Right lobe of liver (tissue), 6 donors: ENCODE data around the gene SHQ1. TPM values are rescaled to one million over a fixed set of nuclear protein-coding genes. Genes with fewer than 3 reads are reported as not detected.

Experiments used
- ATAC-seq, 4 donors: fragments of 200-7000 bp; cut with Tn5 transposase; one replicate each; pipeline ENCODE4 v1.9.1; 2020; ENCODE audit warnings: mild to moderate bottlenecking in 4 of 4, moderate library complexity in 4 of 4
- DNase-seq, 3 donors: peaks; one replicate each; pipeline ENCODE4 v3.0.0-alpha.2; 2020
- H3K27ac ChIP-seq, 3 donors: fragments of 200-600 bp; one replicate each; pipeline ENCODE4 v1.8.0; 2022
- H3K27me3 ChIP-seq, 2 donors: fragments of 200-600 bp; one replicate each; pipeline ENCODE4 v1.8.0; 2022
- H3K36me3 ChIP-seq, 4 donors: fragments of 200-600 bp; sonication (generic) in 1 of 4; one replicate each; pipeline versions ENCODE4 v1.5.1 to v1.8.0; 2017 to 2022; ENCODE audit warnings: control low read depth in 1 of 4
- H3K4me1 ChIP-seq, 4 donors: fragments of 200-600 bp; sonication (generic) in 1 of 4; one replicate each; pipeline versions ENCODE4 v1.5.1 to v1.8.0; 2017 to 2022; ENCODE audit warnings: control low read depth in 1 of 4
- H3K4me3 ChIP-seq, 3 donors: fragments of 200-600 bp; one replicate each; pipeline ENCODE4 v1.8.0; 2022
- H3K9me3 ChIP-seq, 4 donors: fragments of 200-600 bp; sonication (generic) in 1 of 4; one replicate each; pipeline versions ENCODE4 v1.5.1 to v1.8.0; 2017 to 2022; ENCODE audit warnings: control low read depth in 1 of 4
- POLR2A ChIP-seq: fragments of 450-650 bp; IDR thresholded peaks from one replicate; pipeline ENCODE4 v1.6.1; 2017; ENCODE audit warnings: antibody characterized with exemption, mild to moderate bottlenecking
- WGBS: methylation state at CpG from one replicate; pipeline ENCODE4 v1.1.6; 2018; ENCODE audit warnings: low coverage, low lambda C conversion rate; ENCODE audit not compliant: insufficient coverage; ENCODE audit errors: missing lambda C conversion rate; 5-methylcytosine and 5-hydroxymethylcytosine counted together
- intact Hi-C, 2 donors: fragments of 100-400 bp; cut with DNase I; formaldehyde crosslinking; loops; one replicate each; pipeline versions ENCODE4 v1.11.2 to v1.14.1; 2022
- total RNA-seq, 6 experiments: library from RNA; depleted of rRNA in 2 of 6; stranded (reverse); fragments of >200 nt in 2 of 6; fragmentation: NEBNext Ultra II Directional in 3 of 6; extraction: Animal tissue kit (Norgen Biotek cat#: 25700) in 3 of 6; gene quantifications; one replicate each; pipeline versions ENCODE4 v1.1.0 to v1.2.4, GENCODE V29; 2016 to 2023
- TF ChIP-seq, protein P1 (sequence below), 4 donors: fragments of 200-600 bp in 3 of 4; fragments of 450-650 bp in 1 of 4; IDR thresholded peaks; one replicate each; pipeline versions ENCODE4 v1.5.1 to v1.8.0; 2016 to 2022; ENCODE audit warnings: antibody characterized with exemption in 4 of 4, mild to moderate bottlenecking in 2 of 4
- donor health status: DM: no; HTN: yes; CAD: no.
- donor health status: DM: no; HTN: no; CAD: no.
- donor health status: DM: no; HTN: no; CAD: no.
- donor health status: DM: no; HTN: yes; CAD: no.
- donor health status: DM: no; HTN: yes; CAD: no.

SHQ1 gene
- total RNA-seq, 6 experiments from 2014 or later, result 5.1 to 9.9 (median 7.9) TPM

DNA sequence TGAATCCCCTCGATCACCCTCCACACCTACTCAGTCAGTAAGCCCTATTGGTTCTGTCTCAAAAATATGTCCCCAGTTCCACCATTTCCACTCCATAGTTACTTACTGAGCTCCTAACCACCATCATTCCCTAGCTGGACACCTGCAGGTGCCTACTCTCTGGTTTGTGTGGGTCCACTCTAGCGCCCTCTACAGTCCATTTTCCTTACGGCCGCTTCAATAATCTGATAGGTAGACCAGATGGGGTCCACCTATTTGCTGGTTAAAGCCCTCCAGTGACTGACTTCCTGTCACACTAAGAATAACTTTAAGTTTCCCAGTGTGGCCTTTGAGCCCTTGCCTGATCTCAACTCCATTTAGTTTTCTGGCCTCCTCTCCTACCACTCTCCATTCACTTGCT is 44.6 kb upstream of the SHQ1 start:
- H3K27ac ChIP-seq, result no peak overlapping the region
- DNase-seq (no peak), ATAC-seq (no peak)
- H3K27me3 ChIP-seq, result no peaks in the 10 kb centered on the region
- no peaks in the 10 kb centered on the region for H3K9me3 ChIP-seq
- no peaks in the 10 kb centered on the region for H3K4me1 ChIP-seq
- TF ChIP-seq, protein P1, sequence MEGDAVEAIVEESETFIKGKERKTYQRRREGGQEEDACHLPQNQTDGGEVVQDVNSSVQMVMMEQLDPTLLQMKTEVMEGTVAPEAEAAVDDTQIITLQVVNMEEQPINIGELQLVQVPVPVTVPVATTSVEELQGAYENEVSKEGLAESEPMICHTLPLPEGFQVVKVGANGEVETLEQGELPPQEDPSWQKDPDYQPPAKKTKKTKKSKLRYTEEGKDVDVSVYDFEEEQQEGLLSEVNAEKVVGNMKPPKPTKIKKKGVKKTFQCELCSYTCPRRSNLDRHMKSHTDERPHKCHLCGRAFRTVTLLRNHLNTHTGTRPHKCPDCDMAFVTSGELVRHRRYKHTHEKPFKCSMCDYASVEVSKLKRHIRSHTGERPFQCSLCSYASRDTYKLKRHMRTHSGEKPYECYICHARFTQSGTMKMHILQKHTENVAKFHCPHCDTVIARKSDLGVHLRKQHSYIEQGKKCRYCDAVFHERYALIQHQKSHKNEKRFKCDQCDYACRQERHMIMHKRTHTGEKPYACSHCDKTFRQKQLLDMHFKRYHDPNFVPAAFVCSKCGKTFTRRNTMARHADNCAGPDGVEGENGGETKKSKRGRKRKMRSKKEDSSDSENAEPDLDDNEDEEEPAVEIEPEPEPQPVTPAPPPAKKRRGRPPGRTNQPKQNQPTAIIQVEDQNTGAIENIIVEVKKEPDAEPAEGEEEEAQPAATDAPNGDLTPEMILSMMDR (IDR thresholded peaks at IDR 0.05), result no peak
- TF ChIP-seq POLR2A, result no peak
- WGBS, result 51% methylated on average over 4 of the region's 4 CpGs
- H3K36me3 ChIP-seq, result no peaks in the 10 kb centered on the region
- intact Hi-C loops, result no loop called here
- no peak overlapping the region for H3K4me3 ChIP-seq

DNA sequence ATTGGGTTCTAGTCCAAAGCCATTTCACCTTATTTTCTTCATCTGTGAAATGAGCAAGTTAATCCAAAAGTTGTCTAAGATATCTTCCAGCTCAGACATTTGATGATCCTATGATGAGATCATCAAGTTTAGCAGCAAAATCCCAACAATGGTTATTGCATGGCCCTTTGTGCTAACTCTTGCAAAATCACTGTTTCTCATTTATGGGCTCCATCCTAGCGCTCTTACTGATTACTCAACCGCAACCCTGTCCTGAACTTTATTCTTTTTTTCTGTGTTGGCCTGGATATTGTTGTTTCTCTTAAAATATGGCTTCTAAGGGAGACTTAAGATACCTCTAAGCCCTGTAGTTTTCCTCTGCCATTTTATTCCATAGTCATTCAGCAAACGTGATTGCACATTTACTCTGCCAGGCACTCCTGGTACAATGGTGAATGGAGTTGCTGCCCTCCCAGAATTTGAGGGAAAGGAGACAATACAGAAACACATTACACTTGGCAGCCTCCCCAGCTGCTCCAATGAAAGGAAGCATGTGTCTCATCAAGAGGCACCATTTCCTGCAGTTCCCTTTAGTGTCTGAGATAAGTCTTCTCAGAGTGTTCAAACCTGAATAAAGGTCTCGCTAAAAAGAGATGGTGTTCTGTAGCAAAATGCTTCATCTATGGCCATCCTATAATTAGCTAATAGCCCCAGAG is 44.0 kb upstream of the SHQ1 start:
- no peak overlapping the region for H3K27ac ChIP-seq
- H3K9me3 ChIP-seq, result no peaks in the 10 kb centered on the region
- no peak for TF ChIP-seq POLR2A
- TF ChIP-seq, protein P1 (IDR thresholded peaks at IDR 0.05), result no peak
- ATAC-seq, result peak in 2 of 4 donors; percentile 35 to 71
- DNase-seq, result peak in 1 of 3 donors; percentile 19
- intact Hi-C loops, result no loop called here
- H3K36me3 ChIP-seq, result no peaks in the 10 kb centered on the region
- H3K4me1 ChIP-seq, result peaks cover 0 to 4% (median 2%) of the 10 kb centered on the region in 4 donors
- no peaks in the 10 kb centered on the region for H3K27me3 ChIP-seq
- no peak overlapping the region for H3K4me3 ChIP-seq
- 27% methylated on average over 4 of the region's 4 CpGs for WGBS

DNA sequence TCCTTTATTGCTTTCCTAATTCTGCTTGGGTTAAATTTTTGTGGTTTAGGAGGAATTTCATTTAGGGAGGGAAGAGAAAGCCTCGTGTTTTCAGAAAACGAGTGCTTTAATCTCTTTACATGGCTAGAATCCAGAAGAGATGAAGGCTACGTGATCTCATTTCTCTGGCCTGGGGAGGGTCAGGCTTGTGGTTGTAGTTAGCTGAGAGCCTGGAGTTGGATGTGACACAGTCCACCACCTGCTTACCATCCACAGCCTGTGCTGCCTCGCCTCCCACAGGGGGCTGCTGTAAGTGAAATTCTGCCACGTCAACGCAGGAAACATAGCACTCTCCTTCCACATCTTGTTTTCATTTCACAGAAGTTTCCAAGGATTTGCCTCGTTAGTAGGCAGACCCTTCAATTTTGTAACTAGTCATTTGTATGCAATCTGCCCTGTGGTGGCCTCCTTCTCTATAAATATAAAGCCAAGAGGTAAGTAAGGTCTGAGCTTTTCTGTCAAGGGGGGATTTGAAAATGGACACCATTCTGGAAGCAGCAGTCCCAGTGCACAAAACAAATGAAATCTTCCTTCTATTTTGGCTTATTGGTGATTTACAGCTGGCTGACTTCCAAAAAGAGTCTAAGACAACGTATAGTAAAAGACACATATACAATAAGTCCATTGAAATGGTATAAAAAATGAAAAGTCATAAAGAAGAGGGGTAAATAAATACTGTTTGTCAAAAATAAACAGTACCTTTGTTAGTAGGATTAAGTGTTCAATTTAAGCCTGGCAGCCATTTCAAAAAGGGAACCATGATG is 43.0 kb upstream of the SHQ1 start:
- no peak for ATAC-seq
- Histone ChIP-seq H3K27ac (no peak overlapping the region), H3K27me3 (peaks cover 0 to 8% of the 10 kb centered on the region in 2 donors), H3K4me3 (no peak overlapping the region), H3K9me3 (no peaks in the 10 kb centered on the region), H3K36me3 (no peaks in the 10 kb centered on the region), H3K4me1 (peaks cover 0 to 4% (median 2%) of the 10 kb centered on the region in 4 donors)
- TF ChIP-seq, protein P1 (IDR thresholded peaks at IDR 0.05), result no peak
- no peak for TF ChIP-seq POLR2A
- DNase-seq, result no peak
- 45% methylated on average over 8 of the region's 8 CpGs for WGBS
- intact Hi-C loops, result no loop called here

DNA sequence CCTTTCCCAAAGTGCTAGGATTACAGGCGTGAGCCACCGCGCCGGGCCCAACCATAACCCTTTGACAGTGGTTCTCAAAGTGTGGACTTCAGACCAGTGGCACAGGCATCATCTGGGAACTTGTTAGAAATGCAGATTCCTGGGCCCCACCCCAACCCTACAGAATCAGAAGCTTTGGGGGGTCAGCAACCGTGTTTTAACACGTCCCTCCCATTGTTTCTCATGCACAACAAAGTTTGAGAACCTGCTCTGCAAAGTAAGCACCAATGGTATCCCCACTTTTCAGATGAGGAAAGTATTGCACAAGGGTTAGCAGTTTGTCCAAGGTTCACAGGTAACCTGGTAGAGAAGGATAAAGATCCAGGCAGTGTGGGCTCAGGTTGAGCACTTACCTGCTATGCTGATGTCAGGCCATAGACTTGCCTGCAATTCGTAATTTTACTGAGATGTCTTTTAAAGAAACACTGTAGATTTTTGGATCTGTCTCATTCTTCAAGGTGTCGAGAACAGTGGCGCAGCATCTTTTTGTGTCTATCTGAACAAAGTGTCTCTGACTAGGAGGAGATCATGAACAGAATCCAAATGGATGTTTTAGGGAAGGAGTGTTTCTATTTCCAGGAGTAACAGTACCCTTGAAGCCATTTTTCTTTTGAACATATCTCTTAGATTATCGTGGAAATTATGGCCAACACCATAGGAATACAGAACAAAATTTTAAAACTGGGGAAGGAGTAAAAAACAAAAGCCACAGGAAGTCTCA is 42.1 kb upstream of the SHQ1 start:
- TF ChIP-seq, protein P1 (IDR thresholded peaks at IDR 0.05), result no peak
- TF ChIP-seq POLR2A, result no peak
- DNase-seq (no peak), ATAC-seq (no peak)
- intact Hi-C loops, result no loop called here
- no peaks in the 10 kb centered on the region for H3K36me3 ChIP-seq
- no peak overlapping the region for H3K4me3 ChIP-seq
- peaks cover 0 to 10% of the 10 kb centered on the region in 2 donors for H3K27me3 ChIP-seq
- WGBS, result 79% methylated on average over 7 of the region's 10 CpGs
- H3K27ac ChIP-seq, result no peak overlapping the region
- no peaks in the 10 kb centered on the region for H3K9me3 ChIP-seq
- H3K4me1 ChIP-seq, result peaks cover 0 to 4% (median 2%) of the 10 kb centered on the region in 4 donors
